Measurements from ENCODE around the gene TEAD1.

TEAD1 gene

DNA sequence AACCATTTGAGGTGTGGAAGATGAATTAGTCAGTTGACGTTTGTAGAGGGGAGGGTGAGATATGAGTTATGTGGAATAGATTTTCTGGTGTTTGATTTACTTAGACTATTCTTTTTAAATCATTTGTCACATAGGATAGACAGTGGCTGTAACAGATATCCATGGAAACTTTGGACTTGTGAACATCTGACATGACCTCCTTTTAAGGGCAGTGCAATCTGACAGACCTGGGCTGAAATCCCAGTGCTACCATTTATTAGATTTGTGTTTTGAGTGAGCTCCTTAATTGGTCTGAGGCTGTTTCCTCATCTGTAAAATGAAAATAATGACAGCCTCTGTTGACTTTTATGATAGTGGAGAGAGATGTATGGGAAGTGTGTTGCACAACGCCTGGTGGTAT lies 159.9 kb downstream of the TEAD1 start:
- no peak for DNase-seq (ENCODE audit: insufficient read length, low spot score)
- peak; percentile 32 for FAIRE-seq
- TF ChIP-seq, protein P1, sequence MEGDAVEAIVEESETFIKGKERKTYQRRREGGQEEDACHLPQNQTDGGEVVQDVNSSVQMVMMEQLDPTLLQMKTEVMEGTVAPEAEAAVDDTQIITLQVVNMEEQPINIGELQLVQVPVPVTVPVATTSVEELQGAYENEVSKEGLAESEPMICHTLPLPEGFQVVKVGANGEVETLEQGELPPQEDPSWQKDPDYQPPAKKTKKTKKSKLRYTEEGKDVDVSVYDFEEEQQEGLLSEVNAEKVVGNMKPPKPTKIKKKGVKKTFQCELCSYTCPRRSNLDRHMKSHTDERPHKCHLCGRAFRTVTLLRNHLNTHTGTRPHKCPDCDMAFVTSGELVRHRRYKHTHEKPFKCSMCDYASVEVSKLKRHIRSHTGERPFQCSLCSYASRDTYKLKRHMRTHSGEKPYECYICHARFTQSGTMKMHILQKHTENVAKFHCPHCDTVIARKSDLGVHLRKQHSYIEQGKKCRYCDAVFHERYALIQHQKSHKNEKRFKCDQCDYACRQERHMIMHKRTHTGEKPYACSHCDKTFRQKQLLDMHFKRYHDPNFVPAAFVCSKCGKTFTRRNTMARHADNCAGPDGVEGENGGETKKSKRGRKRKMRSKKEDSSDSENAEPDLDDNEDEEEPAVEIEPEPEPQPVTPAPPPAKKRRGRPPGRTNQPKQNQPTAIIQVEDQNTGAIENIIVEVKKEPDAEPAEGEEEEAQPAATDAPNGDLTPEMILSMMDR (IDR thresholded peaks at IDR 0.05; ENCODE audit: insufficient read depth, missing control alignments) = no peak

DNA sequence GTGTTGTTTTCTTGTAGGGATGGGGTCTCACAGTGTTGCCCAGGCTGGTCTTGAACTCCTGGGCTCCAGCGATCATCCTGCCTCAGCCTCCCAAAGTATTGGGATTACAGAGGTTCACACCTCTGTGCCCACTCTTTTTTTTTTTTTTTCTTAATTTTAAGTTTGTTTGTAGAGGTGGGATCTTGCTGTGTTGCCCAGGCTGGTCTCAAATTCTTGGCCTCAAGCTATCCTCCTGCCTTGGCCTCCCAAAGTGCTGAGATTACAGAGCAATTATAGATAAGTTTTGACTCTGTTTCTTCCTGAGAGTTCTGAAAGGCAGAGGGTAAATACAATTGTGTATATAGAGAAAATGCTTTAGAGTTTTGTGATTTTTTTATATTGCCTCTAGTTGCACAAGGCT lies 160.4 kb downstream of the TEAD1 start:
- no peak for DNase-seq (ENCODE audit: insufficient read length, low spot score)
- FAIRE-seq = no peak
- TF ChIP-seq, protein P1 (IDR thresholded peaks at IDR 0.05; ENCODE audit: insufficient read depth, missing control alignments) = no peak

DNA sequence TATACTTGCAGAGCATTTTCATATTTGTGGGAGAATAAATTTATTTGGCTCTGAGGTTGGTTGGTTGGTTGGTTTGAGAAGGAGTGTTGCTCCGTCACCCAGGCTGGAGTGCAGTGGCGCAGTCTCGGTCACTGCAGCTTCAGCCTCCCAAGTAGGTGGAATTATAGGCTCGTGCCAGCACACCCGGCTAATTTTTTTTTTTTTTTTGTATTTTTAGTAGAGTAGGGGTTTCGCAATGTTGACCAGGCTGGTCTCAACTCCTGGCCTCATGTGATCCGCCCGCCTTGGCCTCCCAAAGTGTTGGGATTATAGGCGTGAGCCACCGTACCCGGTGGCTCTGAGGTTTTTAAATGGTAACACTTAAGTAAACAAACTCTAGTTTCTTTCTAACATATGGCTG lies 161.1 kb downstream of the TEAD1 start:
- TF ChIP-seq, protein P1 (IDR thresholded peaks at IDR 0.05; ENCODE audit: insufficient read depth, missing control alignments) = no peak
- DNase-seq (ENCODE audit: insufficient read length, low spot score) (no peak), FAIRE-seq (no peak)

DNA sequence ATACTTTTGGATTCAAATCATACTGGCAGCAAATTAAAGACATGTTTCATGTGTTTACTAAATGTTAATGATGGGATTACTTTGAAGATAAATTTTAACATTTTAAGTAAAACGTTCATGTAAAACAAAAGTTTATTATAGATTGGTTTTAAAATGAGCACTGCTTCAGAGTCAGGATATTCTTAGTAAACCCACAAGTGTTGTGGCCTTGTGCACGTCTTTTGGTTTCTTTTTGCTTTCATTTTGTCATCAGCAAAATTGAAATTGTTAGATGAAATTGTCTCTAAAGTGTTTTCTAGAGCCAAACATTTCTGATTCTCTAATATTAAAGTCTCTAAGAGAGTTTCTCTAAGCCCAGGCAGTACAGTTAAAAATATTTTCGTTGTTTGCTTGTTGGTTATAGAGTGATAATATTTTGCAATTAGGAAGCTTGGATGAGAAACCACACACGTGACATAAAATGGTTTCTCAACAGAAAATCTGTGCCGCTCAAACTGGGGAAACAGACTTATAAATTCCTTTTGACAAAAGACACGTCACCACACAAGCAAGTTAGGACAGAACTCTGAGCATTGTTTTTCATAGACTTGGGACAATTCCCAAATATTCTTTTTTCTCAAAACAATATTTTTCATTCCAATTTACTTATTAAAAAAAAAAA lies 164.4 kb downstream of the TEAD1 start:
- no peak for DNase-seq (ENCODE audit: insufficient read length, low spot score)

DNA sequence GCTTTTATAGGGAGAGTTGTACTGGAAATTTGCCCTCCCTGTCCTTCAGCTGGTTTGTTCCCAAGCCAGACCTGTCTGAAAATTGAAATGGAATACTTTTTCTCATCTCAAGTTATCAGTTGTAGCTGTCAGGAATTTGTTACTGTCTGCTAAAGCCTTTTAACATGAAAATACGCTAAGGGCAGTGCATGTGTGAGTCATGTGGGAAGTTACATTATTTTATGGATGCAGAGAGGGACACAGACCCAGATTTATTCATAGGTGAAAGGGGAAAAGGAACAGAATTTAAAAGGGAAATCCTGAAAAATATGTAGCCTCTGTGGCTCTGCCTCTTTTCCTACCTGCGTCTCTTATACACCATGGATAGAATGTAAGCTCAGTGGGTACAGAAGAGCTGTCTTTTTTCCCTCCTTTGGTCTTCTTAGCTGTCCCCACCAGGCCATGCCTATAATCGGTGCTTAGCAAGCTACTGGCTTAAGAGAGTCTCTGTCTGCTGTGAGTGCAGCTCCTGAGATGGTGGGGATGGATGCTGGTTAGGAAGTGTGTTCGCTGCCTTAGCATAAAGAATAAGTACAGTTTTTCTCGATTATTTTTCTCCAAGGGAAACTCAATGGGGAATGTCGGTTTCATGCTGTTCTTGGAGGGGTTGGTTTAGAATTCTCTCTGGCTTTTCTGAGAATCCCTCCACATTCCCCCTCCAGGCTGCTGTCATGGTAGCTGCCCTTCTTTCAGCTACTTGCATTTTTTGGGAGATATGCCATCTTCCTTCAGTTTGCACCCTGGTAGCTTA lies 166.8 kb downstream of the TEAD1 start:
- TF ChIP-seq, protein P1 (IDR thresholded peaks at IDR 0.05; ENCODE audit: insufficient read depth, missing control alignments) = no peak
- FAIRE-seq (no peak), DNase-seq (ENCODE audit: insufficient read length, low spot score) (no peak)

More for the DNA sequence above, 164.4 kb downstream of the TEAD1 start:
- TF ChIP-seq, protein P1 (IDR thresholded peaks at IDR 0.05; ENCODE audit: insufficient read depth, missing control alignments) = no peak
- no peak for FAIRE-seq

DNA sequence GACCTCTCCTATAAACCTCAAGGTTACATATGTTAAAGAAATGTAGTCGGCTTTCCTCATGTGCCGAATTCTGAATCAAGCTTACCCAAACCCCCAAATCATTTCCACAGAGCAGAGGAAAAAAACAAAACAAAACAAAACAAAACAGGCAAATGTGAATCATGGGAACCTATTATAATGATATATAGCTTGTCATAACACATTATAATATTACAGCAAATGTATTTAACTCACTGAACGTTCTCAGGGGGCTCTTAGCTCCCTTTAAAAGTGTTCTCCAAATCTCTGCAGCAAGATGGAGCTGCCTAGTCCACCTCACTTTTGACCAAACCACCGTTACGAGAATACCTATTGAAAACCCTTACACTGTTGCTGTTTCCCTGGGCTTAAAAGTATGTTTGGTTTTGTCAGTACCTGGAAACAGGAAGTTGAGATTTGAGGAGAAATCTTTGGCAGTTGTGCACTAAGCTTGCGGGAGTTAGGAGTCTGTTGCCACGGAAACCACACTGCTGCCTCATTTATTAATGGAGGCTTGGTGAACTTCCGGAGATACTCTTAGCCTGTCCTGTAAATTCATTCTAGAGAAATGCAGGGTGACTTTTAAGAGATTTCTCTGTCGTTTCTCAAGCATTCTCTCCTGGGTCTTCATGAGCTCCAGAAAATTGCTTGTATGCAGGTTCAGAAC lies 167.9 kb downstream of the TEAD1 start:
- DNase-seq (ENCODE audit: insufficient read length, low spot score) = no peak
- TF ChIP-seq, protein P1 (IDR thresholded peaks at IDR 0.05; ENCODE audit: insufficient read depth, missing control alignments) = no peak

More for the DNA sequence above, 167.9 kb downstream of the TEAD1 start:
- FAIRE-seq = no peak
